RWPE1 (cell line): ENCODE data around the gene DOCK4.

ENCODE experiments used
- CTCF ChIA-PET: fragments of 350-600 bp; sonication (Branson Sonifier 250); formaldehyde crosslinking; extraction: SDS; loops from one replicate; lab custom pipeline; 2021; lab: Yijun Ruan, JAX
- POLR2A ChIA-PET: fragments of 400-600 bp; formaldehyde crosslinking; extraction: SDS; loops from one replicate; lab custom pipeline; 2020; ENCODE audit warnings: antibody characterized with exemption; ENCODE audit not compliant: low non-redundant PET; lab: Yijun Ruan, JAX
- DNase-seq: peaks from one replicate; pipeline ENCODE4 v3.0.0; 2012; ENCODE audit warnings: low spot score
- H3K27ac ChIP-seq: fragments of 450-650 bp; 2 replicates; pipeline ENCODE4 v1.5.1; 2017
- TF ChIP-seq, protein P1 (sequence below): fragments of 450-650 bp; conservative IDR thresholded peaks from 2 replicates; pipeline ENCODE4 v1.5.1; 2017; ENCODE audit warnings: low read depth, mild to moderate bottlenecking

The DOCK4 gene

DNA sequence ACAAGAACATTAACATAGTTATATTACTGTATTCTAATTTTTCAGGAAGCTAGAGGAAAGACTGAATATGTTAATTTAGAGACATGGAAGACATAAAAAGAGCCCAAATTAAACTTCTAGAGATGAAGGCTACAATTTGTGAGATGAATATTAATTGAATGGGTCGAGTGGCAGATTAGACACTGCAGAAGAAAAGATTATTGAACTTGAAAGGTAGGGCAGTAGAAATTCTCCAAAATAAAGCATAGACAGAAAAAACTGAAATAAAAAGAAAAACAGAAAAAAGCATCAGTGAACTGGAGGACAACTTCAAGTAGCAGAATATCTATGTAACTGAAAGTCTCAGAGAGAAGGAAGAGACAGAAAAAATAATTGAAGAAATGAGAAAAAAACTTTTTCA lies 369.6 kb downstream of the DOCK4 start:
- POLR2A ChIA-PET, result no interaction called here
- H3K27ac ChIP-seq, result no peak overlapping the region
- CTCF ChIA-PET, result no interaction called here

DNA sequence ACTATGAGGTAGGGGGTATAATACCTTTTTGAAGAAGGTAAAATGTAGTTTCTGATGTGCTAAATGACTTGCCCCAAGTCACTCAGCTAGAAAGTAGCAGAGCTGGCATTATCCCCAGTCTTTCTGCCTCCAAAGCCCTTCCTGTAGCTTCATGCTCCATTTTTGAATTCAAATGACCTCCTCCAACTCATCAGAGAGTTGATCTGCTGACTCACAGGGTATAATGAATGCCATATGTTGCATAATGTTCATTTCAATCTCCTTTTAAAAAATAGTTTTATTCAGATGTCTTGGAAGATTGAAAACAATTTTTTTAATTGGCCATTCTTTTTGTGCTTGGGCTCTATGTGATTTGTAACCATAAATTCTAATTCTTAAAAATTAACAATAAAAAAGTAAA lies 371.1 kb downstream of the DOCK4 start:
- peak; percentile 49 for DNase-seq
- POLR2A ChIA-PET, result no interaction called here
- TF ChIP-seq, protein P1, sequence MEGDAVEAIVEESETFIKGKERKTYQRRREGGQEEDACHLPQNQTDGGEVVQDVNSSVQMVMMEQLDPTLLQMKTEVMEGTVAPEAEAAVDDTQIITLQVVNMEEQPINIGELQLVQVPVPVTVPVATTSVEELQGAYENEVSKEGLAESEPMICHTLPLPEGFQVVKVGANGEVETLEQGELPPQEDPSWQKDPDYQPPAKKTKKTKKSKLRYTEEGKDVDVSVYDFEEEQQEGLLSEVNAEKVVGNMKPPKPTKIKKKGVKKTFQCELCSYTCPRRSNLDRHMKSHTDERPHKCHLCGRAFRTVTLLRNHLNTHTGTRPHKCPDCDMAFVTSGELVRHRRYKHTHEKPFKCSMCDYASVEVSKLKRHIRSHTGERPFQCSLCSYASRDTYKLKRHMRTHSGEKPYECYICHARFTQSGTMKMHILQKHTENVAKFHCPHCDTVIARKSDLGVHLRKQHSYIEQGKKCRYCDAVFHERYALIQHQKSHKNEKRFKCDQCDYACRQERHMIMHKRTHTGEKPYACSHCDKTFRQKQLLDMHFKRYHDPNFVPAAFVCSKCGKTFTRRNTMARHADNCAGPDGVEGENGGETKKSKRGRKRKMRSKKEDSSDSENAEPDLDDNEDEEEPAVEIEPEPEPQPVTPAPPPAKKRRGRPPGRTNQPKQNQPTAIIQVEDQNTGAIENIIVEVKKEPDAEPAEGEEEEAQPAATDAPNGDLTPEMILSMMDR, result no peak
- CTCF ChIA-PET, result interaction anchor here (0.6 kb wide), 1 partner anchor 19 kb away, joined by 3 read pairs; no protein-coding TSS in a partner anchor
- H3K27ac ChIP-seq, result no peak overlapping the region

More for the DNA sequence above, 369.6 kb downstream of the DOCK4 start:
- TF ChIP-seq, protein P1, result no peak
- DNase-seq, result no peak

DNA sequence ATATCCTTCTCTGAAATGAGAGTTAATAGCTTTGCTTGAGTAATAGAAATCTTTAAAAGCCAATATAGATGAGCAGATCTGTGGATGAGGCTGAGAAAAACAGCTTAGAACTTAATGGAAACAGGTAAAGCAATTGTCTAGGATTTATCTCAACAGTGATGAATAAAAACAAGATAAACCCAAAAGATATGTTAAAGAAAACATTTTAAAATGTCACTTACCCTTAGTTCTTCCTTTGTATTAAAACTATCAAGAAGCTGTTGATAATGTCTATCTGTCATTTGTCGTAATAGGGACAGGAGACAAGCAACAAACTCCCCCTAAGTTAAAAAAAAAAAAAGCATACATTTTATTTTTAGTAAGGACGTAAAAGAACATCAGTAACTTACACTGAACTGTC lies 371.8 kb downstream of the DOCK4 start:
- DNase-seq, result no peak
- TF ChIP-seq, protein P1, result no peak
- ChIA-PET CTCF (interaction anchor here (0.6 kb wide), 1 partner anchor 24 kb away, joined by 5 read pairs; no protein-coding TSS in a partner anchor), POLR2A (no interaction called here)
- no peak overlapping the region for H3K27ac ChIP-seq

DNA sequence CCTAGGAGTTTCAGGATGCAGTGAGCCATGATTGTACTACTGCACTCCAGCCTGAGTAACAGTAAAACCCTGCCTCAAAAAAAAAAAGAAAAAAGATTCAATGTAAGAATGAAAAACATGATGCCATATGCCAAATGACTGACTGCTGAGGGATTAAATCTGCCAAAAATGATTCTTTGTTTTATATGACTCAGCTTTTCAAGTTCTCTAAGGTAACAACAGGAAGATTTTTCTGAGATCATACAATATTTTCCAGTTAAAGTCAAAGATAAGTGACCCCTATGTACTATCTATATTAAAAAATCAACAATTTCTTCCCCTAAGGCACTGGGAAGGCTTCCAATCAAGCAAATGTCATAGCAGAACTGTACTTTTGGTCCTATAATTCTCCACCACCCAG lies 372.7 kb downstream of the DOCK4 start:
- H3K27ac ChIP-seq, result no peak overlapping the region
- DNase-seq, result no peak
- TF ChIP-seq, protein P1, result no peak
- POLR2A ChIA-PET, result no interaction called here
- CTCF ChIA-PET, result no interaction called here

DNA sequence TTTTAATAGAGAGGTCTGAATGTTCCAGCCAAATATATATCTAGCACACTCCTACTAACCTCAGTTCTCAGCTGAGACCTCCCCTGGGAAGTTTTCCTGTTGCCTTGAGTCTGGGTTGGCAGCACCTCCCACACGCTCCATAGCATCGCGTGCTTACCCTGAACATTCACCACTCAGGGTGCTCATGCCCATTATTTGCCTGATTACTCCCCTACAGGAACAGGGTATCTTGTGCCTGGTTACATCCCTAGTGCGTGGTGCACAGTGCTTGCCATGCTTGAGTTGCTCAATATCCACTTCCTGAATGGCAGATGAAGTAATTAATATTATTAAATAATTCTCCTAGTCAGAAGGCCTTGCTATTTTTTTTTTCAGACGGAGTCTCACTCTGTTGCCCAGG lies 374.0 kb downstream of the DOCK4 start:
- CTCF ChIA-PET, result no interaction called here
- TF ChIP-seq, protein P1, result no peak
- H3K27ac ChIP-seq, result no peak overlapping the region
- no peak for DNase-seq
- POLR2A ChIA-PET, result no interaction called here

DNA sequence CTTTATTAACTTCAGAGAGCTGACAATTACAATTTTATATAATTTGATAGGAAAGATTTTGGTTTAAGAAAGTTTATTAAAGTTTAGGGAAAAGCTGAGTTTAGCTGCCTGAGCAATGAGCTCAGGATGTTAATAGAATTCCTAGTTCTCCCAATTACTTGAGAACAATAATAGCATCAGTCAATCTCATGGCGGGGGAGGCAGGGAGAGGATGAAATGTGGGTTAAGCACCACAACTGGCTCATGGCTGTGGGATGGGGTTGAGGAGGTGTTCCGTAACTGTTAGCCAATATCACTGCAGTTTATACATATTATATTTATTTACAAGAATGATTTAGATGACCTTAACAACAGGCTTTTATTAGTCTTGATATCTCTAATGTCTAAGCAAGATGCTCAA lies 377.0 kb downstream of the DOCK4 start:
- ChIA-PET POLR2A (no interaction called here), CTCF (no interaction called here)
- TF ChIP-seq, protein P1, result no peak
- DNase-seq, result no peak
- no peak overlapping the region for H3K27ac ChIP-seq
